Large intestine (tissue), 3 donors: Measurements from ENCODE around the gene RASSF1. TPM values are rescaled to one million over a fixed set of nuclear protein-coding genes. Genes with fewer than 3 reads are reported as not detected.
A peak's percentile ranks its signal among the peaks of the same experiment; 100 is the strongest.
"Not testable (repeated sequence)": the region's sequence is repeated elsewhere in the genome, so short reads cannot be mapped to it uniquely, and the experiment has no call there.

Experiments
- DNase-seq, 2 donors: peaks; one replicate each; pipeline versions ENCODE4 v3.0.0 to v3.0.0-alpha.2; 2013
- H3K27ac ChIP-seq: one replicate; pipeline ENCODE4 v1.5.1; 2013; ENCODE audit warnings: low read length
- H3K27me3 ChIP-seq: 2 replicates; pipeline ENCODE4 v1.6.1; 2013; ENCODE audit warnings: low read length; ENCODE audit not compliant: control insufficient read depth, insufficient read depth
- H3K36me3 ChIP-seq: 2 replicates; pipeline ENCODE4 v1.6.1; 2013; ENCODE audit warnings: low read length; ENCODE audit not compliant: control insufficient read depth, insufficient read depth
- H3K4me1 ChIP-seq: one replicate; pipeline ENCODE4 v1.6.1; 2013; ENCODE audit warnings: low read length; ENCODE audit not compliant: control insufficient read depth, insufficient read depth
- H3K4me3 ChIP-seq: one replicate; pipeline ENCODE4 v1.5.1; 2013; ENCODE audit warnings: low read length
- H3K9me3 ChIP-seq: one replicate; pipeline ENCODE4 v1.6.1; 2013; ENCODE audit warnings: mild to moderate bottlenecking, low read depth, low read length, moderate library complexity; ENCODE audit not compliant: control insufficient read depth
- WGBS: methylation state at CpG from one replicate; pipeline ENCODE4 v1.1.5; 2013; ENCODE audit warnings: low lambda C conversion rate; ENCODE audit not compliant: insufficient coverage; 5-methylcytosine and 5-hydroxymethylcytosine counted together
- polyA plus RNA-seq: library from polyadenylated mRNA; unstranded; fragments of 120-200 nt; gene quantifications from one replicate; pipeline ENCODE4 v1.2.1, GENCODE V29; 2013

The RASSF1 gene
- polyA plus RNA-seq, 1 donor: 19.5 TPM

DNA sequence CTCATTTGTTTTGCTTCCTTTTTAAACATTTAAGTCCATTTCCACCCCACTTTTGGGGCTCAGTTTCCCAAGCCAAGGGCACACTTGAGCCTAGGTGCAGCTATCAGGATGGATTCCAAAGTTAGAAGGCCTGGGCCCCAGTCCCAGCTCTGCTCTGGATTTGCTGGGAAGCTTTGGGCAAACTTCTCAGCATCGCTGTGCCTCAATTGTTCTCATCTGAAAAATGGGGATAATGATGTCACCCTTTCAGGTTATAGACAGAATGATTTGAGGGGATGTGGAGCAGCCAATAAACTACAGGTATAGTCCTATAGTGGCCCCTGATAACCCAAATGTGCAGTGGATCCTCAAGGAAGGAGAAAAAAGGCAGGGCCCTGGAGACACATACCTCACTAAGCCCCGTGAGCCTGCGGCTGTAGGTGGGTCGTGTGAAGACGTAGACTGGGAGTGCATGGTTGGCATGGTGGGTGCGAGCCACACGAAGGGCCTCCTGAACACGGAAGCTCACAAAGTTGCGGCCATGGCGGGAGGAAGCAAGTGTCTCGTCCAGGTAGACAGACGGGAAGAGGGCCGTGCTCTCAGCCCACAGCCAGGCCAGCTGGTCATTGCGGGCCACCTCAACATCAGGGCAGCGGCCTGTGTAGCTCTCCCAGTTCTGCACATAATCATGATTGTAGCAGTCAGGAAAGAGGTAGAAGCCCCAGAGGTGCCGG, 21.3 kb downstream of the RASSF1 start:
- Histone ChIP-seq H3K36me3 (peaks cover 48% of the 10 kb centered on the region), H3K4me3 (no peak overlapping the region), H3K27me3 (no peaks in the 10 kb centered on the region), H3K9me3 (no peaks in the 10 kb centered on the region), H3K27ac (no peak overlapping the region), H3K4me1 (peaks cover 68% of the 10 kb centered on the region)
- WGBS: no CpG with 5 or more reads among the region's 16 CpGs
- DNase-seq: no peak

DNA sequence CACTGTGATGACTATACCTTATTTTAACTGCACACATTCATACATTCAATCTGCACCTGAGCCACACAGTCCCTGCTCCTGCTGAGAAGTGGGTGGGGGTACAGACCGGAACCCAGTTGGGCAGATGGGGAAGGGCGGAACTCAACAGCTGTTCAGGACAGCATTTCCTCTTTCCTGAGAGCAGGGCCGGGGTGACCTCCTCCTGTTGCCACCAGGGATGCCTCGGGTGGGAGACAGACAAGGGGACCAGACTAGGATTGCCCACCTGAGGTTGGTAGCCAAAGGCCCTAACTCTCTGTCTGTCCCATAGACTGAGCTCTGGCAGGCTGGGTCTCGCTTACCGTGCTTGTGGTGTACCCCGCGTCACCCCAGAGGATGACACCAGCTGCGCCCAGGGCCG, 22.0 kb downstream of the RASSF1 start:
- Histone ChIP-seq H3K27me3 (no peaks in the 10 kb centered on the region), H3K9me3 (no peaks in the 10 kb centered on the region), H3K36me3 (peaks cover 47% of the 10 kb centered on the region), H3K4me3 (no peak overlapping the region), H3K4me1 (peaks cover 60% of the 10 kb centered on the region), H3K27ac (no peak overlapping the region)
- no peak for DNase-seq
- no CpG with 5 or more reads among the region's 10 CpGs for WGBS

DNA sequence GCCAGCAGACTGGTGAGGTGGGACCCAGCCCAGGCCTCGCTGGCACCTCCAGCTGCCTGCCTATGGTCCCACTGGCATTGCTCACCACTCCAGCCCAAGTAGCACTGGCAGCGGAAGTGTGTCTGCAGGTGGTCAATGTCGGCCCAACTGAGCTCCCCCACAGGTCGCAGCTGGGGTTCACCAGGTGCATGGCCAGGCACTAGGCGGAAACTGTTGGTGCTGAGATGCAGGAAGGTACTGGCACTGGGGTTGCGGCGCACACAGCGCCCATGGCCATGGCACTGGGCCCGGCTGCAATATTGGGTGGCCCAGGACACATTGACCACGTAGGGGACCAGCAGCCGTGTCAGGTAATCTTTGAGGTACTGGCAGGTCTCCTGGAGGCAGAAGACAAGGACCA, 22.5 kb downstream of the RASSF1 start:
- WGBS: no CpG with 5 or more reads among the region's 11 CpGs
- Histone ChIP-seq H3K4me1 (peaks cover 57% of the 10 kb centered on the region), H3K27ac (no peak overlapping the region)

GRCh38 chr3:50317300-50317699, 23.3 kb downstream of the RASSF1 start:
- no peak overlapping the region for H3K4me3 ChIP-seq
- no peak for DNase-seq
- WGBS: no CpG with 5 or more reads among the region's 6 CpGs
- H3K27ac ChIP-seq: peak overlapping the region; percentile 80
- peaks cover 47% of the 10 kb centered on the region for H3K36me3 ChIP-seq
- H3K27me3 ChIP-seq: no peaks in the 10 kb centered on the region
- H3K9me3 ChIP-seq: no peaks in the 10 kb centered on the region
- H3K4me1 ChIP-seq: peaks cover 49% of the 10 kb centered on the region

More for the DNA sequence above, 22.5 kb downstream of the RASSF1 start:
- Histone ChIP-seq H3K9me3 (no peaks in the 10 kb centered on the region), H3K27me3 (no peaks in the 10 kb centered on the region), H3K36me3 (peaks cover 47% of the 10 kb centered on the region), H3K4me3 (no peak overlapping the region)
- DNase-seq: no peak

GRCh38 chr3:50316657-50317242, 23.9 kb downstream of the RASSF1 start:
- H3K9me3 ChIP-seq: no peaks in the 10 kb centered on the region
- DNase-seq: peak; percentile 80 to 88
- no CpG with 5 or more reads among the region's 9 CpGs for WGBS
- no peak overlapping the region for H3K4me3 ChIP-seq
- peaks cover 47% of the 10 kb centered on the region for H3K36me3 ChIP-seq
- peaks cover 44% of the 10 kb centered on the region for H3K4me1 ChIP-seq
- H3K27me3 ChIP-seq: no peaks in the 10 kb centered on the region
- H3K27ac ChIP-seq: peak overlapping the region; percentile 80

GRCh38 chr3:50314816-50315215, 25.8 kb downstream of the RASSF1 start:
- DNase-seq: no peak
- Histone ChIP-seq H3K36me3 (peaks cover 45% of the 10 kb centered on the region), H3K9me3 (no peaks in the 10 kb centered on the region), H3K4me1 (peaks cover 37% of the 10 kb centered on the region), H3K27ac (no peak overlapping the region), H3K27me3 (no peaks in the 10 kb centered on the region), H3K4me3 (no peak overlapping the region)
- 100% methylated on average over 1 of the region's 4 CpGs for WGBS

DNA sequence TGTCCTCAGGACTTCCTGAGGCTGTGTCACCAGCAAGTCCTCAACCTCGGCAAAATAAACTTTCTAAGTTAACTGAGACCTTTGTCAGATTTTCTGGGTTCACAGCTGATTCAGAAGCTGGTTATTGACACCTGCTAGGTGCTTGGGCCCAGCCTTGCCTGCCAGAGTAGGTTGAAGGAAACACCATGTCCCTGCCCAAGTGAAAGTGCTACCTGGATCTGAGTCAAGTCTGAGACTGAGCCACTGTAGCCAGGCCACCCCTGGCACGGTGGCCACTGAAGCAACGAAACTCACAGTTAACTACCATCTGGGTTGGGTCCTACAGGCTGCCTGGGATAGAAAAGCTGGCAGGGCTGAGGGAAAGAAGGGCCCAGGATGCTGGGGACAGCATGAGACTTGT, 26.3 kb downstream of the RASSF1 start:
- no peak overlapping the region for H3K4me3 ChIP-seq
- no peak overlapping the region for H3K27ac ChIP-seq
- H3K27me3 ChIP-seq: no peaks in the 10 kb centered on the region
- no CpG with 5 or more reads among the region's 3 CpGs for WGBS
- no peak for DNase-seq
- H3K9me3 ChIP-seq: peaks cover under 1% of the 10 kb centered on the region
- peaks cover 41% of the 10 kb centered on the region for H3K36me3 ChIP-seq
- peaks cover 33% of the 10 kb centered on the region for H3K4me1 ChIP-seq

GRCh38 chr3:50312041-50312440, 28.6 kb downstream of the RASSF1 start:
- H3K4me1 ChIP-seq, H3K4me3 ChIP-seq, H3K27me3 ChIP-seq, DNase-seq, H3K27ac ChIP-seq: not testable (repeated sequence)
- no CpG with 5 or more reads among the region's 32 CpGs for WGBS
- Histone ChIP-seq H3K36me3 (peaks cover 18% of the 10 kb centered on the region), H3K9me3 (peaks cover 22% of the 10 kb centered on the region)

DNA sequence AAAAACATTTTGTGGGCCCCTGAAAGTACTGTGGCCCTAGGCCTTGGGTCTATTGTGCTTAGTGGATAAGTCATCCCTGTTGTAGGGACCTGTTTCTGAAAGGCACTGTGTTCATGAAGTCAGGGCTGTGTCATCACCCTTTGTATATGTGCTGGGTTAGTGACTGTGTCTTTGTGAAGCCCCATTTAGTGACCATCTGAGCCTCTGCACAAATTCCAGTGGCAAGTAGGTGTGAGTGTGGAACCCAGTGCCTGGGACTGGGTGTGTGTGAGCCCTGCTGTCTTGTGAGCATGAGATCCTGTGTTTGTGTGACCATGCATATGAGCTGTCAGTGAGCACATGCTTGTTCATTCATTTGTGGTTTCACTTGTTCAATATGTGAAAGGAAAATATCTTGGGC, 36.0 kb downstream of the RASSF1 start:
- Histone ChIP-seq H3K27ac (no peak overlapping the region), H3K27me3 (no peaks in the 10 kb centered on the region), H3K4me3 (no peak overlapping the region), H3K36me3 (no peaks in the 10 kb centered on the region), H3K4me1 (peaks cover 29% of the 10 kb centered on the region), H3K9me3 (peaks cover 22% of the 10 kb centered on the region)
- DNase-seq: no peak

- H3K27ac ChIP-seq: peak within 1 kb of the TSS; percentile 49
- no CpG with 5 or more reads among the region's 14 CpGs for WGBS
- H3K9me3 ChIP-seq: peaks cover 11% of the 10 kb centered on the region
- H3K4me1 ChIP-seq: peaks cover 36% of the 10 kb centered on the region
- peak; percentile 58 to 72 for DNase-seq
- no peaks in the 10 kb centered on the region for H3K27me3 ChIP-seq
- H3K36me3 ChIP-seq: no peaks in the 10 kb centered on the region
- H3K4me3 ChIP-seq: no peak within 1 kb of the TSS
These were observed 37.4 kb downstream of the RASSF1 start, which contains the start of gene HYAL1 for GRCh38 chr3:50303013-50303815. Gene HYAL1, minus strand, starts transcription at chr3:50303574. Its CDS starts 618 bp downstream, at chr3:50302956.
